ENCODE measurements around the gene CSAG3.
"Not testable (repeated sequence)": the region's sequence is repeated elsewhere in the genome, so short reads cannot be mapped to it uniquely, and the experiment has no call there.

The CSAG3 gene

GRCh38 chrX:152758918-152759317 is at the start of gene CSAG3:
Gene CSAG3, plus strand, starts transcription at chrX:152759218.
- DNase-seq, result not testable (repeated sequence)

GRCh38 chrX:152713195-152713594 is 45.8 kb upstream of the CSAG3 start:
- DNase-seq, result not testable (repeated sequence)

- not testable (repeated sequence) for DNase-seq
Observed at GRCh38 chrX:152713815-152714787, 44.9 kb upstream of the CSAG3 start, which contains the start of gene MAGEA2B. Gene MAGEA2B, plus strand, starts transcription at chrX:152714628. Its CDS starts 2,479 bp downstream, at chrX:152717107.

DNA sequence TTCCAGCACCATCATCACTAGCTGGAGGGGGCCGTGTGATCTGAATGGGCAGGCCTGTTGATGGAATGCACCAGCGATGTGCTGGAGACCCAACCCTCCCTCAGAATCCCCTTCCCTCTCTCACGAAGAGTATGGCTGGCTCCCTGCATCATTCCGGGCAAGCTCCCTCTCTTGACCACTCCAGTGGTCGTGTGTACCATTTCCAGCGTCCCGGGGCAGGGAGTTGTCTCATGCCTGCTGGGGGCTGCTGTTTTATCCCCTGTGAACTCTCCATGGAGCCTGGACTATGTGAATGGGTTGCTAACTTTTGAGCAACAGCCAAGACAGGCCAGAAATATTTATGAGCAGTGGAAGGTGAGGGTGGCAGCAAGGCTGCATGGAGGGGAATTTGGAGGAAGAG is 33.6 kb upstream of the CSAG3 start:
- DNase-seq, result no peak

GRCh38 chrX:152733261-152733975 is 25.6 kb upstream of the CSAG3 start, which contains the start of the genes CSAG1 and MAGEA12:
Gene CSAG1, minus strand, starts transcription at chrX:152733721. Its CDS starts 1,261 bp downstream, at chrX:152732460.
Gene MAGEA12, plus strand, starts transcription at chrX:152733757. Its CDS starts 2,405 bp downstream, at chrX:152736162.
- DNase-seq, result no peak

GRCh38 chrX:152734143-152734858 is 24.7 kb upstream of the CSAG3 start:
- not testable (repeated sequence) for DNase-seq

DNA sequence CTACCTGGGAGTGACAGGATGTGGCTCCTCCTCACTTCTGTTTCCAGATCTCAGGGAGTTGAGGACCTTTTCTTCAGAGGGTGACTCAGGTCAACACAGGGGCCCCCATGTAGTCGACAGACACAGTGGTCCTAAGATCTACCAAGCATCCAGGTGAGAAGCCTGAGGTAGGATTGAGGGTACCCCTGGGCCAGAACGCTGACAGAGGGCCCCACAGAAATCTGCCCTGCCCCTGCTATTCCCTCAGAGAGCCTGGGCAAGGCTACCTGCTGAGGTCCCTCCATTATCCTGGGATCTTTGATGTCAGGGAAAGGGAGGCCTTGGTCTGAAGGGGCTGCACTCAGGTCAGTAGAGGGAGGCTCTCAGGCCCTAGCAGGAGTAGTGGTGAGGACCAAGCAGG is 23.9 kb upstream of the CSAG3 start:
- DNase-seq, result no peak

DNA sequence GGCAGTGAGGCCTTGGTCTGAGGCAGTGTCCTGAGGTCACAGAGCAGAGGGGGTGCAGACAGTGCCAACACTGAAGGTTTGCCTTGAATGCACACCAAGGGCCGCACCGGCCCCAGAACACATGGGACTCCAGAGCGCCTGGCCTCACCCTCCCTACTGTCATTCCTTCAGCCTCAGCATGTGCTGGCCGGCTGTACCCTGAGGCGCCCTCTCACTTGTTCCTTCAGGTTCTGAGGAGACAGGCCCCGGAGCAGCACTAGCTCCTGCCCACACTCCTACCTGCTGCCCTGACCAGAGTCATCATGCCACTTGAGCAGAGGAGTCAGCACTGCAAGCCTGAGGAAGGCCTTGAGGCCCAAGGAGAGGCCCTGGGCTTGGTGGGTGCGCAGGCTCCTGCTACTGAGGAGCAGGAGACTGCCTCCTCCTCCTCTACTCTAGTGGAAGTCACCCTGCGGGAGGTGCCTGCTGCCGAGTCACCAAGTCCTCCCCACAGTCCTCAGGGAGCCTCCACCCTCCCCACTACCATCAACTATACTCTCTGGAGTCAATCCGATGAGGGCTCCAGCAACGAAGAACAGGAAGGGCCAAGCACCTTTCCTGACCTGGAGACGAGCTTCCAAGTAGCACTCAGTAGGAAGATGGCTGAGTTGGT is 23.0 kb upstream of the CSAG3 start:
- DNase-seq, result no peak

- not testable (repeated sequence) for DNase-seq
Observed at GRCh38 chrX:152736528-152736927, 22.5 kb upstream of the CSAG3 start.

GRCh38 chrX:152738560-152738959 is 20.5 kb upstream of the CSAG3 start:
- no peak for DNase-seq

DNA sequence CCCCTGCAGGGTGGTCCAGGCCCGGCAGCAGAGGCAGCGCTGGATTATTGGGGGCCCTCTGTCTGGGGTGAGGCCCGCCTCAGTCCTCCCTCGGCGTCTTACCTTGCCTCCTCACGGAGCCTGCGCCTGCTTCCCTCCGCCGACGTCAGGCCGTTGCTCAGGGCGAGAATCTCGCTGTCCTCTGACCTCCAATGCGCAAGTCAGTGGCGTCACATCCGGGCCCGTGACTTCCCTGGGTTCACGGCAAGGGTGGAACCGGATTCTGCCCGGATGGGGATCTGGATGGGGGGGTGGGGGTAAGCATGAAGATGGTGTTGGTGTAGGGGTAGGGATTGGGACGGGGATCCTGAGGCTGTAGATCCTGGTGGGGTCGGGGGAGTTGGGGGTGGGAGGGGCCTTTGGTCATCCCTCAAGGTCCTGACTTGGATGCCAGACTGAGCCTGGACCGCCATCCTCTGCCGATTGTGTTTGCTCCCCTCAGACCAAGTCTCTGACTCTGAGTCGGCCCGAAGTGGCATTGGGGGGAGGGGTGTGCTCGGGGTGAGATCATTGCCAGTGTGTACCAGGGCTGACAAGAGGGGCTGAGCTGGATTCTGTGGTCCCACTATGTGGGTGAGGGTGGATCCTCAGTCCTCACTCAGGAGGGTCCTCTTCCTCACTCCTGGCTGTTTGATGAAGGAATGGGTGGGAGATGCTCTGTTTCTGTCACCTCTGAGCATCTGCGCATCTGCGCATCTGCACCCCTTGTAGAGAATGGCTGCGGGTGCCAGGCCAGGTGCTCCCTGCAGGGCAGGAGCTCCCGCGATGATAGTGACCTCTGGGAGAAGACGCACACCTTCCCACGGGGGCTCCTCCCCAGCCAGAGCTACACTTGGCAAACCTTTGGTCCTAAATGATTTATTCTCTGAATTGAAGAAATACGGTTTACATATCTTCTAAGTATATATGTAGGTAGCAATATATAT is 5.0 kb upstream of the CSAG3 start, which contains the start of gene MAGEA2:
Gene MAGEA2 (minus strand): TSS at position 157 of the 965 bp plus-strand sequence. CDS start 2,479 bp downstream, outside the sequence.
- not testable (repeated sequence) for DNase-seq

GRCh38 chrX:152754871-152755270 is 4.1 kb upstream of the CSAG3 start:
- not testable (repeated sequence) for DNase-seq

DNA sequence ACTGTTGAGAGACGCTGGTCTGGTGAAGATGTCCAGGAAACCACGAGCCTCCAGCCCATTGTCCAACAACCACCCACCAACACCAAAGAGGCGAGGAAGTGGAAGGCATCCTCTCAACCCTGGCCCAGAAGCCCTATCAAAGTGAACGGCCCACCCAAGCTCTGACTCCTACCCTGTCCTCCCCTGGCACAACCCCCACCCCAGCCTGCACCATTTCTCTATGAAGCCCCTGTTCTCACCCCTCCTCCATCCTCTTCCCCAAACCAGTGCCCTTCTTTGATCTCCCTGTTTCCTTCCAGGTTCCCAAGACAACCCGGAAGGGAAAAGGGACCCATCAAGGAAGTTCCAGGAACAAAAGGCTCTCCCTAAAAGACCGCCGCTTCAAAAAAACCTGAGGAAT is 526 bp downstream of the CSAG3 start:
- DNase-seq, result not testable (repeated sequence)

- not testable (repeated sequence) for DNase-seq
Observed at GRCh38 chrX:152761582-152761981, 2.6 kb downstream of the CSAG3 start.

- DNase-seq, result not testable (repeated sequence)
Observed at GRCh38 chrX:152766562-152766961, 7.5 kb downstream of the CSAG3 start.

DNA sequence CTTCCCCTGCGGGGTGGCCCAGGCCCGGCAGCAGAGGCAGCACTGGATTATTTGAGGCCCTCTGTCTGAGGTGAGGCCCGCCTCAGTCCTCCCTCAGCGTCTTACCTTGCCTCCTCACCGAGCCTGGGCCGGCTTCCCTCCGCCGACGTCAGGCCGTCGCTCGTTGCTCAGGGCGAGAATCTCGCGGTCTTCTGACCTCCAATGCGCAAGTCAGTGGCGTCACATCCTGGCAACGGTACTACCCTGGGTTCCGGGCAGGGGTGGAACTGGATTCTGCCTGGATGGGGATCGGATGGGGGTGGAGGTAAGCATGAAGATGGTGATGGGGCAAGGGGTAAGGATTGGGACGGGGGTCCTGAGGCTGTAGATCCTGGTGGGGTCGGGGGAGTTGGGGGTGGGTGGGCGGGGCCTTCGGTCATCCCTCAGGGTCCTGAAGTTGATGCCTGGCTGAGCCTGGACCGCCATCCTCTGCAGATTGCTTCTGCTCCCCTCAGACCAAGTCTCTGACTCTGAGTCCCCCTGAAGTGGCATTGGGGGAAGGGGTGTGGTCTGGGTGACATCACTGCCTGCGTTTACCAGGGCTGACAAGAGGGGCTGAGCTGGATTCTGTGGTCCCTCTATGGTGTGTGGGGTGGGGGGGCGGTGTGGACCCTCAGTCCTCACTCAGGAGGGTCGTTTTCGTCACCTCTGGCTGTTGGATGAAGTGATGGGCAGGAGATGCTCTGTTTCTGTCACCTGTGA is 10.7 kb downstream of the CSAG3 start, which contains the start of gene MAGEA6:
Gene MAGEA6 (minus strand): TSS at position 141 of the 741 bp plus-strand sequence. CDS start 2,039 bp downstream, outside the sequence.
- DNase-seq, result not testable (repeated sequence)

DNA sequence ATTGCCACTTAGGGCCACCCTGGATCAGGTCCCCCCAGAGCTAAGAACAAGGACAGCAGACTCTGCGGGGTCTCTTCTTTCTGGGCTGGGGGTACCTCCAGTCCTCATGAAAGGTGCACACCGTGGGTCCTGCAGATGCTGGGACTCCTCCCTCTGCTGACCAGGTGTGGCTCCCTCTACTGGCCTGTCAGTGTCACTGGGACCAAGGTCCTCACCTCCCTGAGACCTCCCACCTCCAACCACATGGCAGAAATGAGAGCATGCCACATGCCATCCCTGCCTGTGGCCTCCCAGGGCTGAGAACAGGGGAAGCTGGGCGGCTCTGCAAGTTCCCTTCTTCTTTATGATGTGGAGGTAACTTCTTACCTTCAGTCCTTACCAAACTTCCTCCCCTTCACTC is 28.0 kb downstream of the CSAG3 start:
- not testable (repeated sequence) for DNase-seq

DNA sequence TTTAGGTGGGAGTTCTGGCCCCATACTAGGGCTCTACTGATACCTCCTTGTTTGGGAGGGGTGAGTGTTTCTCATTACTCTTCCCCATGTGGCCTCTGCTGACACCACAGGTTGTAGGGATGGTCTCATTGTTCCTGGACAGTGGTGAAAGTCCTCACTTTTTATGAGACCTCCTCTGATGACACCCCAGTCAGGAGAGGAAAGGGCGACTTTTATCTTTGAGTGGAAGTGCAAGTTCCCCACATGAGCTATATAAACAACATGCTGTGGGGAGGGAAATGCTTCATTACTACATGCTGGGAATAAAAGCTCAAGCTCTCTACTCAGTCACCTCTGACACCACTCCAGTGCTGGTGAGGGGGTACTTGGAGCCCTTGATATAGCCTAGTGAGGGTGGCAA is 39.9 kb downstream of the CSAG3 start:
- DNase-seq, result no peak

DNA sequence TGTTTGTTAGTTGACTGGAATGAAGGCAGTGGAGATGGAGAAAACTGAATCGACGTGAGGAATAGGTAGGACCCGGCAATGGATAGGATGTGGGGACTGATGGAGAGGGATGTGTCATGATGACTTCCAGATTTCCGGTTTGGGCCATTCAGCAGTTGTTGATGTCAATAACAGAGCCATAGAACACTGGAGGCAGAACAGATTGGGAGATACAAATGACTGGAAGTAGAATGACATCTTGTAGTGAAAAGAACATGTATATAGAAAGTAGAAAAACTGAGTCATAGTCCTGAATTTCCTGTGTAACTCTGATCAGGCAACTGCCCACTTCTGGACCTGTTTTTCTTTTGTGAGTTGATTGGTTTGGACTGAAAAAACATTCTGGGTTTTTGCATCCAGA is 47.0 kb downstream of the CSAG3 start:
- no peak for DNase-seq
